Bronchial epithelial cell (primary cell): ENCODE data around the gene HIVEP3. TPM values are rescaled to one million over a fixed set of nuclear protein-coding genes. Genes with fewer than 3 reads are reported as not detected.
"Not testable (repeated sequence)": the region's sequence is repeated elsewhere in the genome, so short reads cannot be mapped to it uniquely, and the experiment has no call there.

ENCODE experiments used
- DNase-seq: peaks from one replicate; pipeline ENCODE4 v3.0.0-alpha.2; 2010; ENCODE audit warnings: low read depth
- FAIRE-seq: peaks from 2 replicates; lab custom pipeline; 2011; peaks lifted over from hg19 to GRCh38; lab: Jason Lieb, UNC
- H3K27me3 ChIP-seq: 2 replicates; pipeline ENCODE4 v1.5.1; 2011; ENCODE audit warnings: low read length; ENCODE audit not compliant: control insufficient read depth, insufficient read depth
- H3K36me3 ChIP-seq: 2 replicates; pipeline ENCODE4 v1.5.1; 2011; ENCODE audit warnings: low read length; ENCODE audit not compliant: control insufficient read depth, insufficient read depth
- H3K4me3 ChIP-seq: 2 replicates; pipeline ENCODE4 v1.5.1; 2011; ENCODE audit warnings: mild to moderate bottlenecking, low read depth, low read length, control low read depth
- CTCF ChIP-seq: IDR thresholded peaks from 2 replicates; pipeline ENCODE4 v1.5.1; 2011; ENCODE audit warnings: mild to moderate bottlenecking, moderate library complexity, low read length, control low read depth, inconsistent platforms; ENCODE audit not compliant: insufficient read depth, severe bottlenecking
- total RNA-seq: library from RNA; depleted of rRNA; stranded (reverse); fragments of >200 nt; gene quantifications from 2 replicates; pipeline ENCODE4 v1.2.1, GENCODE V29; 2014

Gene HIVEP3
- total RNA-seq, 1 donor from 2014 or later = under 0.01 TPM

GRCh38 chr1:41933106-41933505 lies 14.4 kb upstream of the HIVEP3 start:
- DNase-seq (no peak), FAIRE-seq (no peak)
- Histone ChIP-seq H3K27me3 (peaks cover 1% of the 10 kb centered on the region), H3K36me3 (no peaks in the 10 kb centered on the region), H3K4me3 (no peak overlapping the region)
- TF ChIP-seq CTCF = no peak

GRCh38 chr1:41931578-41931977 lies 12.9 kb upstream of the HIVEP3 start:
- no peak for FAIRE-seq
- TF ChIP-seq CTCF = no peak

GRCh38 chr1:41927118-41927517 lies 8.4 kb upstream of the HIVEP3 start:
- DNase-seq = no peak
- no peak for FAIRE-seq
- Histone ChIP-seq H3K36me3 (no peaks in the 10 kb centered on the region), H3K4me3 (no peak overlapping the region), H3K27me3 (peaks cover 1% of the 10 kb centered on the region)
- TF ChIP-seq CTCF = no peak

More at GRCh38 chr1:41931578-41931977, 12.9 kb upstream of the HIVEP3 start:
- Histone ChIP-seq H3K36me3 (no peaks in the 10 kb centered on the region), H3K4me3 (no peak overlapping the region), H3K27me3 (peaks cover 1% of the 10 kb centered on the region)
- DNase-seq = no peak

GRCh38 chr1:41925712-41926111 lies 7.0 kb upstream of the HIVEP3 start:
- DNase-seq (no peak), FAIRE-seq (no peak)
- H3K4me3 ChIP-seq = no peak overlapping the region
- TF ChIP-seq CTCF = no peak
- no peaks in the 10 kb centered on the region for H3K36me3 ChIP-seq
- H3K27me3 ChIP-seq = peaks cover 1% of the 10 kb centered on the region

GRCh38 chr1:41924911-41925310 lies 6.2 kb upstream of the HIVEP3 start:
- Histone ChIP-seq H3K36me3 (no peaks in the 10 kb centered on the region), H3K4me3 (no peak overlapping the region), H3K27me3 (peaks cover 1% of the 10 kb centered on the region)
- no peak for FAIRE-seq
- no peak for DNase-seq
- TF ChIP-seq CTCF = no peak

- not testable (repeated sequence) for FAIRE-seq, H3K27me3 ChIP-seq, H3K4me3 ChIP-seq, H3K36me3 ChIP-seq, DNase-seq
Measured at GRCh38 chr1:41921271-41921670, 2.5 kb upstream of the HIVEP3 start.
